ENCODE measurements around the gene LAPTM5. TPM values are rescaled to one million over a fixed set of nuclear protein-coding genes. Genes with fewer than 3 reads are reported as not detected.

LAPTM5 gene
- total RNA-seq, 1 experiment from 2014 or later: not detected

DNA sequence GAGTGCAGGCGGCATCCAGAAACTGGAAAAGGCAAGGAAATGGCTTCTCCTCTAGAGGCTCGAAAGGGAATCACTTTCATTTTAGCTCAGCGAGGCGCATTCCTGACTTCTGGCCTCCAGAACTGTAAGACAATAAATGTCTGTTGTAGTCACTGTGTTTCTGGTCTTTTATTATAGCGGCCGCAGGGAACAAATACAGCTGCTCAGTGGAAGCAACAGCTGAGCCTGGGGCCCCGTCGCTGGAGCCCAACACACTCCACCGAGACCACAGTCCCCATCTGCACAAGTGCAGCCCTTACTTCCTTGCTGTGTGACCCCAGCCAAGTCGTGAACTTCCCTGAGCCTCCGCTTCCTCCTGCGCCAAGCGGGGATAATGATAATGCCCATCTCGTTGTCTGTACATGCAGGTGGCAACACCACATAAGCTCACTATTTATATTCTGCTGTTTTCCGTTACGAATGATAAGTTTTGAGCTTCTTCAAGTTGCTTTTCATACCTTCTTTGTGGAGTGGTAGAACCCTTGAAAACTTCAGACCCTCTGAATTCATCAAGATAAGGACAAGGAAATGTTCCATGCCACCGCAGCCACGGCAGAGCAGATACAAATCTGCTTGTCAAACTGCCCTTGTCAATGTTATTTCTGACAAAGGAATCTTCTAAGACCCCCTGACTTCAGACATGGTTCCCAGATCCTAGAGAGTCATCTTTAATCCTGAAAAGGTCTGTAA is 3.2 kb upstream of the LAPTM5 start:
- H3K9ac ChIP-seq (ENCODE audit: low read length): no peak overlapping the region
- intact Hi-C loops (cut with micrococcal nuclease): no loop called here
- H3K9me3 ChIP-seq (ENCODE audit: low read length): no peaks in the 10 kb centered on the region
- DNase-seq (no peak), ATAC-seq (no peak)
- H3K27ac ChIP-seq (ENCODE audit: low read length): no peak overlapping the region
- no peaks in the 10 kb centered on the region for H3K27me3 ChIP-seq (ENCODE audit: low read length)
- no peak overlapping the region for H2AFZ ChIP-seq (ENCODE audit: low read length)
- no peaks in the 10 kb centered on the region for H3K36me3 ChIP-seq (ENCODE audit: low read depth, low read length)
- no peak overlapping the region for H3K4me2 ChIP-seq (ENCODE audit: low read length)
- peaks cover 17% of the 10 kb centered on the region for H3K4me1 ChIP-seq (ENCODE audit: insufficient read depth, low read length)
- CTCF ChIA-PET: no interaction called here
- H3F3A ChIP-seq (ENCODE audit: low read length, unreplicated experiment): no peaks in the 10 kb centered on the region
- H3K79me2 ChIP-seq (ENCODE audit: low read length): no peaks in the 10 kb centered on the region
- POLR2A ChIA-PET (ENCODE audit: unreplicated experiment): no interaction called here
- no TSS peak for BruUV-seq (replicated peaks)
- TF ChIP-seq EZH2 (IDR thresholded peaks at IDR 0.05; ENCODE audit: low read length, unreplicated experiment): no peak
- no peaks in the 10 kb centered on the region for H3K9me2 ChIP-seq (replicated peaks; ENCODE audit: low read length)
- H3K4me3 ChIP-seq (ENCODE audit: low read length): no peak overlapping the region
- H4K20me1 ChIP-seq (ENCODE audit: low read length): no peaks in the 10 kb centered on the region

DNA sequence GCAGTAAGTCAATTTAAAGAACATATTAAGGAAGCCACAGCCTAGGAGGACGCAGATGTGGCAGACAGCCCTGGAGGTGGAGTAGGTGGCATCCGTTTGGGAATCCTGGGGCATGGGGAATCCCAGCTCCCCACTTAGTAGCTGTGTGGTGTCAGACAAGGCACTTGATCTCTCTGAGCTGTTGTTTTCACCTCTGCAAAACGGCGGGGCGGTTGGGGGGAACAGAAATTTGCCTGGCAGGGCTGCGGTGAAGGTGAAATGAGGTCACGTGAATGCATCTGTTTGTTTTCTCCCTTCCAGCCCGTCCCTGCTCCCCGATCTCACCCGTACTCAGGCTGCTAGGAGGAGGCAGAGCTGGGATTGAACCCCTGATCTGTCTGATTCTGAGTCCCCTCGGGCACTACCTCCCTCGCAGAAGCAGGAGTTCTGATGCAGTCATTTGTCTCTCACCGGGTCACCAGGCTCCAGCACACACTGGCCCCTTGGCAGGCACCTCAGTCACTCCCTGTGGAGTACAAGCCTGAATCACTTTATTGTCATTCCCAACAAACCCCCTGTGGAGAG is 2.2 kb upstream of the LAPTM5 start:
- no peak for TF ChIP-seq EZH2 (IDR thresholded peaks at IDR 0.05; ENCODE audit: low read length, unreplicated experiment)
- TF ChIP-seq EZH2phosphoT487 (IDR thresholded peaks at IDR 0.05; ENCODE audit: borderline replicate concordance, low read length): no peak
- ChIA-PET CTCF (no interaction called here), POLR2A (ENCODE audit: unreplicated experiment) (no interaction called here)
- Histone ChIP-seq H3K27me3 (ENCODE audit: low read length) (no peaks in the 10 kb centered on the region), H3K9me2 (replicated peaks; ENCODE audit: low read length) (no peaks in the 10 kb centered on the region), H2AFZ (ENCODE audit: low read length) (no peak overlapping the region), H3F3A (ENCODE audit: low read length, unreplicated experiment) (no peaks in the 10 kb centered on the region), H3K36me3 (ENCODE audit: low read depth, low read length) (no peaks in the 10 kb centered on the region), H3K27ac (ENCODE audit: low read length) (no peak overlapping the region), H3K9me3 (ENCODE audit: low read length) (no peaks in the 10 kb centered on the region), H3K4me1 (ENCODE audit: insufficient read depth, low read length) (peaks cover 18% of the 10 kb centered on the region), H3K79me2 (ENCODE audit: low read length) (no peaks in the 10 kb centered on the region), H3K4me2 (ENCODE audit: low read length) (no peak overlapping the region), H4K20me1 (ENCODE audit: low read length) (no peaks in the 10 kb centered on the region), H3K9ac (ENCODE audit: low read length) (no peak overlapping the region), H3K4me3 (ENCODE audit: low read length) (no peak overlapping the region)
- no TSS peak for BruUV-seq (replicated peaks)
- no peak for DNase-seq
- intact Hi-C loops (cut with micrococcal nuclease): no loop called here
- ATAC-seq: no peak

DNA sequence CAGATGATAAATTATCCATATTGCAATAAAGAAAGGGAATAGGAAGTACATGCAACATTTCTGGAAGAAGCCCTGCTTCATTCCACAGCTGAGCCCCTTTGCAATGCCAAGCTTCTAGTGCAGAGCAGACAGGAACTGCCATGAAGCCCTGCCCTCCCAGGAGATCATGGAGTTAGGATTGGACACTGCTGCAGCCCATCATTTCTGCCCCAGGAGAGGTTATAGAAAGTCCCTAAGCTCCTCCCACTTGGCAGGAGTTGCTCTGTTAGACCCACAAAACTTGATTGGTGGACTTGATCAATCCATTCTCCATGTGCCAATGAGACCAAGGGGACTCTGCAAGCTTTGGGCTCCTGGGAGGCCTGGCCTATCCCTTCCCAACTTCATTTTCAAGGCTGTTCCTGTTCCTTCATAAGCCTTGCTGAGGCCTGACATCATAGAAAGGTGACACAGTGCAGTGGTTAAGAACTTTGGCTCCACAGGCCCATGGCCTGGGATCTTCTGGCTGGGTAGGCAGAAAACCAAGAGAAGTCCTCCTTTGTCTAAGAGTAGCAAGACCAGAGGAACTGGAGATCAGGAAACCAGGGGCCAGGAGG is 1.3 kb upstream of the LAPTM5 start:
- Histone ChIP-seq H3K79me2 (ENCODE audit: low read length) (no peaks in the 10 kb centered on the region), H3K27me3 (ENCODE audit: low read length) (no peaks in the 10 kb centered on the region), H3F3A (ENCODE audit: low read length, unreplicated experiment) (no peaks in the 10 kb centered on the region), H3K27ac (ENCODE audit: low read length) (no peak overlapping the region), H3K9me2 (replicated peaks; ENCODE audit: low read length) (no peaks in the 10 kb centered on the region), H3K9me3 (ENCODE audit: low read length) (no peaks in the 10 kb centered on the region), H3K9ac (ENCODE audit: low read length) (no peak overlapping the region), H4K20me1 (ENCODE audit: low read length) (no peaks in the 10 kb centered on the region), H3K4me1 (ENCODE audit: insufficient read depth, low read length) (peaks cover 18% of the 10 kb centered on the region), H3K4me2 (ENCODE audit: low read length) (no peak overlapping the region), H3K36me3 (ENCODE audit: low read depth, low read length) (no peaks in the 10 kb centered on the region), H3K4me3 (ENCODE audit: low read length) (no peak overlapping the region), H2AFZ (ENCODE audit: low read length) (no peak overlapping the region)
- no peak for ATAC-seq
- TF ChIP-seq, protein P1, sequence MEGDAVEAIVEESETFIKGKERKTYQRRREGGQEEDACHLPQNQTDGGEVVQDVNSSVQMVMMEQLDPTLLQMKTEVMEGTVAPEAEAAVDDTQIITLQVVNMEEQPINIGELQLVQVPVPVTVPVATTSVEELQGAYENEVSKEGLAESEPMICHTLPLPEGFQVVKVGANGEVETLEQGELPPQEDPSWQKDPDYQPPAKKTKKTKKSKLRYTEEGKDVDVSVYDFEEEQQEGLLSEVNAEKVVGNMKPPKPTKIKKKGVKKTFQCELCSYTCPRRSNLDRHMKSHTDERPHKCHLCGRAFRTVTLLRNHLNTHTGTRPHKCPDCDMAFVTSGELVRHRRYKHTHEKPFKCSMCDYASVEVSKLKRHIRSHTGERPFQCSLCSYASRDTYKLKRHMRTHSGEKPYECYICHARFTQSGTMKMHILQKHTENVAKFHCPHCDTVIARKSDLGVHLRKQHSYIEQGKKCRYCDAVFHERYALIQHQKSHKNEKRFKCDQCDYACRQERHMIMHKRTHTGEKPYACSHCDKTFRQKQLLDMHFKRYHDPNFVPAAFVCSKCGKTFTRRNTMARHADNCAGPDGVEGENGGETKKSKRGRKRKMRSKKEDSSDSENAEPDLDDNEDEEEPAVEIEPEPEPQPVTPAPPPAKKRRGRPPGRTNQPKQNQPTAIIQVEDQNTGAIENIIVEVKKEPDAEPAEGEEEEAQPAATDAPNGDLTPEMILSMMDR (conservative IDR thresholded peaks at IDR 0.05; ENCODE audit: low read depth, low read length): no peak
- TF ChIP-seq EZH2 (IDR thresholded peaks at IDR 0.05; ENCODE audit: low read length, unreplicated experiment) (no peak), EZH2phosphoT487 (IDR thresholded peaks at IDR 0.05; ENCODE audit: borderline replicate concordance, low read length) (no peak)
- intact Hi-C loops (cut with micrococcal nuclease): no loop called here
- no TSS peak for BruUV-seq (replicated peaks)
- ChIA-PET POLR2A (ENCODE audit: unreplicated experiment) (no interaction called here), CTCF (no interaction called here)
- peak; percentile 11 for DNase-seq

Data from PC-3 (cell line).